Activated CD4-positive, alpha-beta T cell treated with anti-CD3 and anti-CD28 coated beads, Interleukin-2, amount 50 U/mL, for 48 hours (primary cell): ENCODE data around the gene CTNNBL1.

ENCODE experiments used
- DNase-seq, 2 experiments: peaks; one replicate each; pipeline ENCODE4 v3.0.0-alpha.2; 2020

Gene CTNNBL1

GRCh38 chr20:37856932-37857660 is 163.3 kb downstream of the CTNNBL1 start:
- no peak for DNase-seq

GRCh38 chr20:37859406-37860171 is 165.8 kb downstream of the CTNNBL1 start:
- DNase-seq, result no peak

- no peak for DNase-seq
Observed at GRCh38 chr20:37863289-37863688, 169.5 kb downstream of the CTNNBL1 start.

GRCh38 chr20:37864298-37864697 is 170.5 kb downstream of the CTNNBL1 start:
- no peak for DNase-seq

GRCh38 chr20:37866051-37866450 is 172.2 kb downstream of the CTNNBL1 start:
- DNase-seq, result no peak

GRCh38 chr20:37867289-37868195 is 173.7 kb downstream of the CTNNBL1 start:
- no peak for DNase-seq

- DNase-seq, result no peak
Observed at GRCh38 chr20:37868851-37869333, 175.1 kb downstream of the CTNNBL1 start.

- DNase-seq, result no peak
Observed at GRCh38 chr20:37869334-37869861, 175.6 kb downstream of the CTNNBL1 start.

- no peak for DNase-seq
Observed at GRCh38 chr20:37870294-37870693, 176.5 kb downstream of the CTNNBL1 start.

- no peak for DNase-seq
Observed at GRCh38 chr20:37871751-37872150, 177.9 kb downstream of the CTNNBL1 start.

GRCh38 chr20:37872161-37872560 is 178.3 kb downstream of the CTNNBL1 start:
- DNase-seq, result no peak

- no peak for DNase-seq
Observed at GRCh38 chr20:37873884-37874283, 180.1 kb downstream of the CTNNBL1 start.

GRCh38 chr20:37875460-37876175 is 181.8 kb downstream of the CTNNBL1 start:
- DNase-seq, result no peak

GRCh38 chr20:37876863-37877262 is 183.0 kb downstream of the CTNNBL1 start:
- no peak for DNase-seq

GRCh38 chr20:37877832-37878772 is 184.3 kb downstream of the CTNNBL1 start:
- DNase-seq, result no peak

- no peak for DNase-seq
Observed at GRCh38 chr20:37878835-37879599, 185.2 kb downstream of the CTNNBL1 start.

GRCh38 chr20:37879843-37880242 is 186.0 kb downstream of the CTNNBL1 start:
- DNase-seq, result no peak

- no peak for DNase-seq
Observed at GRCh38 chr20:37880726-37881591, 187.1 kb downstream of the CTNNBL1 start.
